Measurements from ENCODE around the gene ADH1A. TPM values are rescaled to one million over a fixed set of nuclear protein-coding genes. Genes with fewer than 3 reads are reported as not detected.

The ADH1A gene
- under 1 TPM in 2 of 3 donors, not detected in 1; 0.07 to 0.15 TPM for polyA plus RNA-seq

DNA sequence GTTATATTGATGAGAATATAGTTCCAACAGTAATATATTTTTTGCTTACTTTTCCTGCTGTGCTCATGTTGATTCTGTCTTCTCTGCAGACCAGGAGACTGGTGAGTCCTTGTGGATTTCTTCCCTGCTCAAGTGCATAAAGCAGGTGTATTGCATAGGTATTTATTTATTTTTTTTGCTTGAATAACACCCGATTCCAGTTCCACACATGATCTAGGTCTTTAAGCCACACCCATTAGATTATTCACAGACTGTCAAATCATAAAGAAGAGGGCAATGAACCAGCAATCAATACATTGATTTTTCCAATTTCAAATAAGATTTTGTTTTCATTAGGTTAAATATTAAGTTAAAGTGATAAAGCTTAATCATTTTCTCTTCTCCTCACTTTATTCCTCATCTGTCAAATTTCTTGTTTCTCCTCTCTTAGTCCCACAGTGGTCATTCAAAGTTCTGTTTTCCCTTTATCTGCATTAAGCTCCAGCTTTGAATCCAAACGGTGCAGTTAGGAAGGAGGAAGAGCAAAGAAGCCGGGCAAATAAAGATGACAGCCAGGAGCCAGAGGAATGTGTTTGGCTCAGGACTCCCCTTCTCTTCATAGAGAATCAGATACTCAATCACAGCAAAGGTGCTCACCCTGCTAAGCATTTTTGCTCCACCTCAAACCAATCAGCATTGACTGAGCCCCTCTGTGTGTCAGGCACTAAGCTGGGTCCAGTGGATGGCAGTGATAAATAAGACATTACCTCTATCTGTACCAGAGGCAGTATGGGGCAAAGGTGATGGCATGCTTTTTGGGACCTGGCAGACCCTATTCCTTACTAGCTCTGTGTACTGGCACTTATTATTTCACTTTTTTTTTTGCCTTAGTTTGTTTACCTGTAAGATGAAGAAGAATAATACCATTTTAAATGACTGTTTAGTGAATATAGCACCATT lies at the start of gene ADH1A:
Gene ADH1A, minus strand, starts transcription at position 138 of the 939 bp plus-strand sequence. Its CDS starts 71 bp downstream, at position 67.
- no peak within 1 kb of the TSS for H3K27ac ChIP-seq (ENCODE audit: low read depth, low read length)
- 27 to 72% (median 69%) methylated on average over 3 of the region's 3 CpGs for WGBS, 3 donors

DNA sequence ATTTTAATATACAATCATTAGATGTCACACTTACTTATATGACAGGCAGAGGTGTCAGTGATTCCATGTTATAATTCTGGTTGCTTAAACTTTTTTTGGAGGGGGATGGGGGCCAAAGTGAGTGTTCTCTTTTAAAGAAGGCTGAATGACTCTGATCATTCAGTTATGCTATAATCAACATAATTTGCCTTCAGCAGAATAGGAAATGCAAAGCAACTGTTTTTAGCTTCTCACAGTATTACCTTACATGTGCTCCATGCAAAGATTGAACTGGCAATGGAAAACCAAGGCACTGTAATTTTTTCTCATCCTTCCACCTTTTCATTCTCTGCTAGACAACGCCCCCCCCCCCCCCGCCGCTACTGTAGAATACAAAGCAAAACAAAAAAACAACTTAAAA lies 48.4 kb upstream of the ADH1A start:
- 83 to 96% (median 92%) methylated on average over 3 of the region's 3 CpGs for WGBS, 3 donors

DNA sequence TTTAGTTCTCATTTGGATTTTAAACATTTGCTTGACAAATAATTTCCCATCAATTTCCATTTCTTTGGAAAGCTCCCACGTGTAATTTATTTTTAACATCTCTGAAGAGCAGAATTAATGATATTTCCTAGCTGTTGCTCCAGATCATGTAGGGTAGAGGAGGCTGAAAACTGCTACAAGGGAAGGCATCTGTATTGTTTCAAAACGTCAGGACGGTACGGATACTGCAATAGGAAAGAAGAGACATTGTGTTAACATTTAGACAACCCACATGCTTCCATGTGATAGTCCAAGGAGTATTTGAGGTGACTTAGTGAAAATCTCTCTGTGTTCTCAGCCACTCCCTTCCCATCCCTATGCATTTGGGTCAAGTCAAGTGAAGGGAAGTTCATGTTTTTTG lies 45.8 kb upstream of the ADH1A start:
- no peak overlapping the region for H3K27ac ChIP-seq (ENCODE audit: low read depth, low read length)
- 49 to 80% (median 61%) methylated on average over 4 of the region's 4 CpGs for WGBS, 3 donors

More for the DNA sequence above, 48.4 kb upstream of the ADH1A start:
- H3K27ac ChIP-seq (ENCODE audit: low read depth, low read length), result no peak overlapping the region

DNA sequence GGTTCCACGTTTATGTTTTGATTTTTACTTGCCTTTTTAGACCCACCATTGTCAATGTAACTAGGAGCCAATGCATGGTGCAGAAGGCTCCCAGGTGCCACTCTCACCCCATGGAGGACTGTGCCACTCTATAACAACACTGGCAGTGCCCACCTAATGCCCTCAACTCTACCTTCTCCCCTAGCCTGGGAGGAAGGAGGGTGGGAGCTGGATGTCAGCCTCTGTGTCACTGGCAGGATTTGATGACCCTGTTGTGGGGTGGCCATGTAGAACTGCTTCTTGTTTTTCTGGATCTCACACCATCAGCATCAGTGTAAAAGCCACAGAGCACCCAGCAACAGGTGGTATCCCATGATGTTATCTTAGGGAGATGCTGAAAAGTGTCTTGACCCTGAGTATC lies 44.1 kb upstream of the ADH1A start:
- H3K27ac ChIP-seq (ENCODE audit: low read depth, low read length), result no peak overlapping the region
- 52 to 75% (median 67%) methylated on average over 1 of the region's 1 CpG for WGBS, 3 donors

DNA sequence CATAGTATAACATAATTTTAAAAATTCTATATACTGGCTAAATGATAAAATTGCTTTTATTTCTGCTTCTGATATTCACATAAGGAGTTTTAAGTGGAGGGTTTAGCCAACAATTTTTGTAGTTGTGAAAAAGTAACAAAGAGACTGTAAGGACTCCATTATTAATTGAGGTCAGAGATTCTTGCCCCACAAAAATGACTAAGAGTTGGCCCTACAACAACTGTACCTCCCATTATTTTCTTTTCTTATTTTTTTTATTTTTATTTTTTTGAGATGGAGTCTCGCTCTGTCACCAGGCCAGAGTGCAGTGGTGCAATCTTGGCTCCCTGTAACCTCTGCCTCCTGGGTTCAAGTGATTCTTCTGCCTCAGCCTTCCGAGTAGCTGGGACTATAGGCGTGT lies 39.9 kb upstream of the ADH1A start:
- no peak overlapping the region for H3K27ac ChIP-seq (ENCODE audit: low read depth, low read length)
- 77 to 87% (median 87%) methylated on average over 3 of the region's 3 CpGs for WGBS, 3 donors

DNA sequence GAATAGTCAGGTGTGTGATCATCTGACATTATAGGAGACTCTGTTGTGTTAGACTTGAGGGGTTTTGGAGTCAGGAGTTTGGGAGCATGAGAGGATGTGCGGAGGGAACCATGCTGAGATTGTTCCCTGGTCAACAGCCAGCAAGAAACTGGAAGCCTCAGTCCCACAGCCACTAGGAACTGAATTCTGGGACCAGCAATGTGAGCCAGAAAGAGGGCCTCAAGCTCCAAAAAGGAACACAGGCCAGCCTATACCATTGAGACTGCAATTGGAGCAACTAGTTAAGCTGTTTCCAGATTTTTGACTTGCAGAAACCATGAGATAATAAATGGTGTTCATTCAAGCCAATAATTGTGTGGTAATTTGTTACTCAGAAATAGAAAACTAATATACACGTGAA lies 39.1 kb upstream of the ADH1A start:
- no peak overlapping the region for H3K27ac ChIP-seq (ENCODE audit: low read depth, low read length)
- WGBS, 3 donors, result 70 to 82% (median 71%) methylated on average over 2 of the region's 2 CpGs

DNA sequence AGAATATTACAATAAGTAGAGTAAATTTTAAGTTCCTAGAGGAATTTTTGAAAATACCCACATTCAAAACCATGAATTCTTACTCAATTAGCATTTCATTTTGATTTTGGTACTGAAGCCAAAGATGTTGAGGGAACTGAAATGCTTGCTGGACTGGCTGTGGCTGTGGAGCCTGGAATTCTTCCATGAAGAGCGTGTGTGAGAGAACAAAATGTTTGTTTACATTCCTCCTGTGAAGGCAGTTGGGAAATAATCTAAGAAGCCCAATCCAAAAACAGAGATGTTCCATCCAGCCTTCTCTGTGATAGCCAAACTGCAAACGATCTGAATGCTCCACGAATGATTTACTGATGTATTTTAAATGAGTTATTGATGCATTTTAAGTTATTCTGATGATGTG lies 34.2 kb upstream of the ADH1A start:
- 24 to 45% (median 41%) methylated on average over 3 of the region's 3 CpGs for WGBS, 3 donors
- no peak overlapping the region for H3K27ac ChIP-seq (ENCODE audit: low read depth, low read length)

DNA sequence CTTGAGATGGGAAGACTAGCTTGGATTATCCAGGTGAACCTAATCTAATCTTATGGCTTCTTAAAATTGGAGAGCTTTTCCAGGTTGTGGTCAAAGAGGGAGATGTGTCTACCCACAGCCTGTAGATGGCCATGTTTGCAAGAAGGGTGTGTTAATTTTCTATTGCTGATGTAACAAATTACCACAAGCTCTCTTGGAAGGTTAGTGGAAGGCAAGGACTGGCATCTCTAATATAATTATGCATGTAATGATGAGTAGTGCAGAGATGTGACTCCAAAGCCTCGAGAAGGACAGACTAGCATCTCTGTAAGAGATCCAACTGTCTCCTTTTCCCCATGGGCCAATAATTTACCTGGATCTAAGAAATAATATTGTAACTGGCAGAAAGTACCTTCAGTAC lies 33.6 kb upstream of the ADH1A start:
- WGBS, 3 donors, result 40 to 60% (median 49%) methylated on average over 1 of the region's 1 CpG
- no peak overlapping the region for H3K27ac ChIP-seq (ENCODE audit: low read depth, low read length)

DNA sequence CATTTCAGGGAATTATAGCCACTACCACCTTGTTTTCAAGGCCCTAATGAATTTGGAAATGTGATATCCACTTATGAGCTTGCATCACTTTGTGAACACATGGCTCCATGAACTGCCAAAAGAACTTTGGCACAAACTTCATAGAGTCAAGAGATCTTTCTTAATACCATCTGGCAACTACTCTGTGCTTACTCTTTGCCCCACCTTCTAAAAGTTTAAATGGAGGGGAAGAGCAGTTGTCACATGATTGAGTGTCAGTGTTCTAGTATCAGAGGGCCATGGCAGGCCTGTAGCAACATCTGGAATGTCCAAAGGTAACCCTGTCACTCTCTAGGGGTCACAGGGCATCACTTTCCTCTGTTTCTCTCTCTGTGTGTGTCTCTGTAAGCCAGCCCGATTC lies 33.0 kb upstream of the ADH1A start:
- WGBS, 3 donors, result 78 to 100% (median 80%) methylated on average over 1 of the region's 1 CpG
- no peak overlapping the region for H3K27ac ChIP-seq (ENCODE audit: low read depth, low read length)

DNA sequence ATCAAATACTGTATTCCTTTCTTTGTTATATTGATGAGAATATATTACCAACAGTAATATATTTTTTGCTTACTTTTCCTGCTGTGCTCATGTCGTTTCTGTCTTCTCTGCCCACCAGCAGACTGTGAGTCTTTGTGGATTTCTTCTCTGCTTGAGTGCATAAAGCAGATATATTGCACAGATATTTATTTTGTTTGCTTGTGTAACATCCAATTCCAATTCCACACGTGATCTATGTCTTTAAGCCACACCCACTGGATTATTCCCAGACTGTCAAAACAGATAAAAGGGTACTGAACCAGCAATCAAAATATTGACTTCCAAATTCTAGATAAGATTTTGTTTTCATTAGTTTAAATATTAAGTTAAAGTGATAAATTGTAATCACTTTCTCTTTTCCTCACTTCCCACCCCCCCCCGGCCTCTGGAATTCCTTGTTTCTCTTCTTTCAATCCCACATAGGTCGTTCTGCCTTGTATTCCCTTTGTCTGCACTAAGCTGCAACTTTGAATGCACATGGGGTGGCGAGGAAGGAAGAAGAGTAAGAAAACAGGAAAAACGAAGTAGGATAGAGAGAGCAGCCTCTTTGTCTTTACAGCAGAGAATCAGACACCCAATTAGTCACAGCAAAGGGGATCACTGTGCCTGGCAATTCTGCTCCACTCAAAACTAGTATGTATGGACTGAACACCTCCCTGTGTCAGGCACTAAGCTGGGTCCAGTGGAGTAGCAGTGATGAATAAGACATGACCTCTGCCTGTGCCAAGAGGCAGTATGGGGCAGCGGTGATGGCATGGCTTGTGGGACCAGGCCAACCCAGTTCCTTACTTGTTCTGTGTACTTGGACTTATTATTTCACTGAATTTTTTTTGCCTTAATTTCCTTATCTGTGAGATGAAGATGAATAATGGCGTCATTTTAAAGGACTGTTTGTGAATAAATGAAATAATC lies 30.7 kb upstream of the ADH1A start, which contains the start of gene ADH1B:
Gene ADH1B, minus strand, starts transcription at position 161 of the 951 bp plus-strand sequence. Its CDS starts 70 bp downstream, at position 91.
- WGBS, 3 donors, result 35 to 42% (median 37%) methylated on average over 8 of the region's 8 CpGs
- H3K27ac ChIP-seq (ENCODE audit: low read depth, low read length), result no peak within 1 kb of the TSS

DNA sequence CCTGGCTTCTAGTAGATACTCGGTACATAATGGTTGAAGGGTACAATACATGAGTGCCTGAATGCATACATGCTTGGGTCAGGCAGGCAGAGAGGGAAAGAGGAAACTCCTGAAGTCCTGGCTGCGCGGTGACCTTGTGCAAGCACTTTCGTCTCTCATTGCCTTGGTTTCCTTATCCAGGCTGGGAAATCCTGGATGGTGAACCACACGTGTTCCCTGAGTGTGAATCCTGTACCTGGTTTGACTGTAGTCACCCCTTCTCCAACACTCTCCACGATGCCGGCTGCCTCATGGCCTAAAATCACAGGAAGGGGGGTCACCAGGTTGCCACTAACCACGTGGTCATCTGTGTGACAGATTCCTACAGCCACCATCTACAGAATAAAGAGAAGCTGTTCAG lies 27.0 kb upstream of the ADH1A start:
- 82 to 92% (median 85%) methylated on average over 8 of the region's 8 CpGs for WGBS, 3 donors
- peak overlapping the region; percentile 1 for H3K27ac ChIP-seq (ENCODE audit: low read depth, low read length)

DNA sequence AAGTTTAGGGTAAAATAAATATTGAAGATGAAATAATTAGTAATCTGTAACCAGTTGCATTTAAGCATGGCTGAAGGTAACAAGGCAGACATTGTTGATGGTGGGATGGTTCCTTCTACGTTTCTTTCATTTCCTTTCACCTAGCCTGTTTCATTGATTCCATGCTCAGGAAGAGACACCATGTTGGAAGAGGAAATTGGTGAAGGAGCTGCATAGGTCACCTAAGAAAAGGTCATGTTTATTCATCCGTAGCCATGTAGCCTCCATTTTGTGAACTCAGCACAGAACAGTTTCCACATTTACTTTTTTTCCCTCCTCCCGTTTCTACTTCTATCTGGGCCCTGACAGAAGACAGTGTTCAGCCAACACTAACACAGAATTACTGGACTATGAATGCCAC lies 26.6 kb upstream of the ADH1A start:
- H3K27ac ChIP-seq (ENCODE audit: low read depth, low read length), result peak overlapping the region; percentile 1
- 71 to 79% (median 78%) methylated on average over 3 of the region's 3 CpGs for WGBS, 3 donors

DNA sequence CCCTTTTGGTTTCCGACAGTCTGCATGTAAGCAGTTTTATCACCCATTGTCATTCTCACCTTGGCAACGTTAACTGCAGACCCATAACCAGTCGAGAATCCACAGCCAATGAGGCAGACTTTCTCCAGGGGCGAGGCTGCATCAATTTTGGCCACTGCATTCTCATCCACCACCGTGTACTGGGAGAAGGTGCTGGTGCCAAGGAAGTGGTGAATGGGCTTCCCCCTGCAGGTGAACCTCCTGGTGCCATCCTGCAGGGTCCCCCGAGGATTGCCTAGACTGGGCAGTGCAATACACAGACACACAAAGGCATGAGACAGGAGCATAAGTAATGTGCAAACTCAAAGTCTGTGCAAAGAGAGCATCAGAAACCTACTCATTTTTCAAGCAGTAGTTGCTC lies 25.1 kb upstream of the ADH1A start:
- no peak overlapping the region for H3K27ac ChIP-seq (ENCODE audit: low read depth, low read length)
- WGBS, 3 donors, result 77 to 83% (median 77%) methylated on average over 6 of the region's 6 CpGs

DNA sequence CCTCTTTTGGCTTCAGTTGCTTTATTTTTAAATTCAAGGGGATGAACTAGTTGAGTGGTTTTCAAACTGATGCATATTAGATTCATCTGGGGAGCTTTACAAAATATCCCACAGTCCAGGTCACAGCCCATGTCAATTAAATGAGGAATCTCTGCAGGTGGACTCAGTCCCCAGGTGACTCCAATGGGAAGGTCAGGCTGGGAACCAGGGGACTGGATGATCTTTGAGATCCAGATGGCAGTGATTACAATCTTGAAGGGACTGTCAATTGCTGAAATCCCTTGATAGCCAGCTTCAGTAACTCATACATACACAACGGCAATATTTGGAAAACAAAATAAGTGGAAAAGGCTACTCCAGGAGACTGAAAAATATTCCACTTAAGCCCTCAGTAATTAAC lies 23.4 kb upstream of the ADH1A start:
- H3K27ac ChIP-seq (ENCODE audit: low read depth, low read length), result no peak overlapping the region
- WGBS, 3 donors, result 71 to 80% (median 80%) methylated on average over 1 of the region's 1 CpG

DNA sequence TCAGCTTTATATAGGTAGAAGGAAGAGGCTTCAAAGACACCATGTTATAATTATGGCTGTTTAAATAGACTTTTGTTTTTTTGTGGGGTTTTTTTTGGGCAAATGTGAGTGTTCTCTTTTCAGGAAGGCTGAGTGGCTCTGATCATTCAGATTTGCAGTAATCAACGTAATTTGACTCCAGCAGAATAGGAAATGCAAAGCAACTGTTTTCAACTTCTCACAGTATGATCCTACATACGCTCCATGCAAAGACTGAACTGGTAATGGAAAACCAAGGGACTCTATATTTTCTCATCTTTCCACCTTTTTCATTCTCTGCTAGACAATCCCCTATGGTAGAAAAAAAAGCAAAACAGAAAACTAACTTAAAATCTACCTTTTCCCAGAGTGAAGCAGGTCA lies 19.6 kb upstream of the ADH1A start:
- no peak overlapping the region for H3K27ac ChIP-seq (ENCODE audit: low read depth, low read length)
- 64 to 74% (median 72%) methylated on average over 2 of the region's 2 CpGs for WGBS, 3 donors

DNA sequence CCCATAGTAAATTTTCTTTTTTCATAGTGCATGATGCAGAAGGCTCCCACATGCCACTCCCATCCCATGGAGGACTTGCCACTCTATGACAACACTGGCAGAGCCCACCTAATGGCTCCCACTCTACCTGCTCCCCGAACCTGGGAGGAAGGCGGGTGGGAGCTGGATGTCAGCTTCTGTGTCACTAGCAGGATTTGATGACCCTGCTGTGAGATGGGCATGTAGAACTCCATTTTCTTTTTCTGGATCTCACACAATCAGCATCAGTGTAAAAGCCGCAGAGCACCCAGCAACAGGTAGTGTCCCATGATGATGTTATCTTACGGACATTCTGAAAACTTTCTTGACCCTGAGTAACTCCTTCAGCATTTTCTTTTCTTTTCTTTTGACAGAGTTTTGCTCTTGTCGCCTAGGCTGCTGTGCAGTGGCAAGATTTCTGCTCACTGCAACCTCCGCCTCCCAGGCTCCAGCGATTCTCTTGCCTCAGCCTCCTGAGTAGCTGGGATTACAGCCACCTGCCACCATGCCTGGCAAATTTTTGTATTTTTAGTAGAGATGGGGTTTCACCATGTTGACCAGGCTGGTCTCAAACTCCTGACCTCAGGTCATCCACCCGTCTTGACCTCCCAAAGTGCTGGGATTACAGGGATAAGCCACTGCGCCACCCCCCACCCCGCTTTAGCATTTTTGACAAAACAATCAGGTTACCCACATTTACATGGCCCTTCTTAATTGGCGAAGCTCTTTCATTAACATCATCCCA lies 15.0 kb upstream of the ADH1A start:
- H3K27ac ChIP-seq (ENCODE audit: low read depth, low read length), result no peak overlapping the region
- 92 to 94% (median 92%) methylated on average over 11 of the region's 11 CpGs for WGBS, 3 donors

DNA sequence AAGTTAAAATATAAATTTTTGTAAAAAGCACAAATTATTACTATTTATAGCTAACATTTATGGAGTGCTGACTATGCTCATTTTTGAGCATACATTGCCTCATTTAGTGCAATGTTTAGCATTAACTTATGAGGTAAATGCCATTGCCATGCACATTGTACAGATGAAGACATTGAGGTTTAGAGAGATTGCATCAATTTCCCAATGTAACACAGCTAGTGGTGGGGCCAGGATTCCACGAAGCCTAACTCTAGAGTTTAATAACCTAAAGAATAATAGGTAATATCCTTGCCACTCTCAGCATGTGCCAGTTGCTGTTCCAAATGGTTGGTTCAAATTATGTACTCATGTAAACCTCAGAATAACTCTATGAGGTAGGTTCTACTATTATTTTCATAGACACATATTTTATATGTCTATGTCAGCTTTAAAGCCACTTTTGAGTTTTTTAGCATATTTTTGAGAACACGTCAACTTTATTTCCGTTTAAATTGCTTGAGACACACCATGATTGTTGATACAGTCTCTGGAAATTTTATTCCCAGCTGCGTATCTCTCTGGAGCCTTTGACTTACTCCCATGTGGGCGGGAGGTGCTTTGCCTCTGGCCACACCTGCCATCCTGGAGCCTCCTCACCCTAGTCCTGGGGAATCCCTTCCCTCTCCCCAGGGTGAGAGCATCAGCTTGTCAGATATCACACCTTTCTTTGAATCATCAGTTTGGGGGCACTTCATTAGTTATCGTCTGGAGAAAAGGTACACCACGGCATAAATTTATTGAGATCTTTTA lies 10.8 kb upstream of the ADH1A start:
- H3K27ac ChIP-seq (ENCODE audit: low read depth, low read length), result no peak overlapping the region
- 84 to 88% (median 88%) methylated on average over 7 of the region's 7 CpGs for WGBS, 3 donors
